ENCODE data around the gene GOLPH3. TPM values are rescaled to one million over a fixed set of nuclear protein-coding genes. Genes with fewer than 3 reads are reported as not detected.

GOLPH3 gene
- total and polyA plus RNA-seq, 2 experiments from 2014 or later = 68.5 to 96.1 TPM

DNA sequence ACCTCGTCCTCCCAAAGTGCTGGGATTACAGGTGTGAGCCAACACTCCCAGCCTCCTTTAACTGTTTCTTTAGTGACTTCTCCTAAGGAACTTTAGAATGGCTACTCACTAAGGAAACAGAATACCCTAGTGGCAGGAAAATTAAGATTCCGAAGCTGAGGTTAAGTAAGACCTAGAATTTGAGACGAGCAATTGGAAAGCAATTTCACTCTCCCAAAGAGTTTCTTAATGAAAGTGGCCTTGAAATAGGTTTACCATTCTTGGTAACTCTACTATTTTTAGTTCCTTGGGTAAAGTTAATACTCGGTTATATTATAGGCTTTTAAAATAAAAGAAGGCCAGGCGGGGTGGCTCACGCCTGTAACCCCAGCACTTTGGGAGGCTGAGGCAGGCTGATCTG lies 22.9 kb upstream of the GOLPH3 start:
- H3K27ac Mint-ChIP-seq = no peak overlapping the region

More for the DNA sequence above, 22.9 kb upstream of the GOLPH3 start:
- H2AFZ ChIP-seq = no peak overlapping the region
- H4K20me1 ChIP-seq (replicated peaks; ENCODE audit: insufficient read depth) = no peaks in the 10 kb centered on the region
- no peak overlapping the region for H3K27ac ChIP-seq (ENCODE audit: low read depth)
- H3K36me3 ChIP-seq (ENCODE audit: insufficient read depth) = no peaks in the 10 kb centered on the region
- no peaks in the 10 kb centered on the region; the same call in 2 of the 3 replicates for H3K4me1 Mint-ChIP-seq
- no peaks in the 10 kb centered on the region for H3K36me3 Mint-ChIP-seq (ENCODE audit: low read depth)
- H3K4me1 ChIP-seq (ENCODE audit: insufficient read depth) = no peaks in the 10 kb centered on the region
- peak; percentile 43 for DNase-seq (ENCODE audit: low spot score)
- no peaks in the 10 kb centered on the region for H3K27me3 ChIP-seq (ENCODE audit: insufficient read depth)
- no peaks in the 10 kb centered on the region for H3F3A ChIP-seq (replicated peaks; ENCODE audit: low read depth)
- no peak overlapping the region for H3K4me2 ChIP-seq
- H3K9me2 ChIP-seq (ENCODE audit: insufficient read depth) = no peaks in the 10 kb centered on the region
- no peak for TF ChIP-seq ZNF114 (CRISPR knock-in tag; IDR thresholded peaks at IDR 0.05)
- TF ChIP-seq EZH2 (IDR thresholded peaks at IDR 0.05; ENCODE audit: low read depth, unreplicated experiment) = no peak
- TF ChIP-seq EZH2phosphoT487 (IDR thresholded peaks at IDR 0.05; ENCODE audit: unreplicated experiment) = no peak
- TF ChIP-seq, protein P1, sequence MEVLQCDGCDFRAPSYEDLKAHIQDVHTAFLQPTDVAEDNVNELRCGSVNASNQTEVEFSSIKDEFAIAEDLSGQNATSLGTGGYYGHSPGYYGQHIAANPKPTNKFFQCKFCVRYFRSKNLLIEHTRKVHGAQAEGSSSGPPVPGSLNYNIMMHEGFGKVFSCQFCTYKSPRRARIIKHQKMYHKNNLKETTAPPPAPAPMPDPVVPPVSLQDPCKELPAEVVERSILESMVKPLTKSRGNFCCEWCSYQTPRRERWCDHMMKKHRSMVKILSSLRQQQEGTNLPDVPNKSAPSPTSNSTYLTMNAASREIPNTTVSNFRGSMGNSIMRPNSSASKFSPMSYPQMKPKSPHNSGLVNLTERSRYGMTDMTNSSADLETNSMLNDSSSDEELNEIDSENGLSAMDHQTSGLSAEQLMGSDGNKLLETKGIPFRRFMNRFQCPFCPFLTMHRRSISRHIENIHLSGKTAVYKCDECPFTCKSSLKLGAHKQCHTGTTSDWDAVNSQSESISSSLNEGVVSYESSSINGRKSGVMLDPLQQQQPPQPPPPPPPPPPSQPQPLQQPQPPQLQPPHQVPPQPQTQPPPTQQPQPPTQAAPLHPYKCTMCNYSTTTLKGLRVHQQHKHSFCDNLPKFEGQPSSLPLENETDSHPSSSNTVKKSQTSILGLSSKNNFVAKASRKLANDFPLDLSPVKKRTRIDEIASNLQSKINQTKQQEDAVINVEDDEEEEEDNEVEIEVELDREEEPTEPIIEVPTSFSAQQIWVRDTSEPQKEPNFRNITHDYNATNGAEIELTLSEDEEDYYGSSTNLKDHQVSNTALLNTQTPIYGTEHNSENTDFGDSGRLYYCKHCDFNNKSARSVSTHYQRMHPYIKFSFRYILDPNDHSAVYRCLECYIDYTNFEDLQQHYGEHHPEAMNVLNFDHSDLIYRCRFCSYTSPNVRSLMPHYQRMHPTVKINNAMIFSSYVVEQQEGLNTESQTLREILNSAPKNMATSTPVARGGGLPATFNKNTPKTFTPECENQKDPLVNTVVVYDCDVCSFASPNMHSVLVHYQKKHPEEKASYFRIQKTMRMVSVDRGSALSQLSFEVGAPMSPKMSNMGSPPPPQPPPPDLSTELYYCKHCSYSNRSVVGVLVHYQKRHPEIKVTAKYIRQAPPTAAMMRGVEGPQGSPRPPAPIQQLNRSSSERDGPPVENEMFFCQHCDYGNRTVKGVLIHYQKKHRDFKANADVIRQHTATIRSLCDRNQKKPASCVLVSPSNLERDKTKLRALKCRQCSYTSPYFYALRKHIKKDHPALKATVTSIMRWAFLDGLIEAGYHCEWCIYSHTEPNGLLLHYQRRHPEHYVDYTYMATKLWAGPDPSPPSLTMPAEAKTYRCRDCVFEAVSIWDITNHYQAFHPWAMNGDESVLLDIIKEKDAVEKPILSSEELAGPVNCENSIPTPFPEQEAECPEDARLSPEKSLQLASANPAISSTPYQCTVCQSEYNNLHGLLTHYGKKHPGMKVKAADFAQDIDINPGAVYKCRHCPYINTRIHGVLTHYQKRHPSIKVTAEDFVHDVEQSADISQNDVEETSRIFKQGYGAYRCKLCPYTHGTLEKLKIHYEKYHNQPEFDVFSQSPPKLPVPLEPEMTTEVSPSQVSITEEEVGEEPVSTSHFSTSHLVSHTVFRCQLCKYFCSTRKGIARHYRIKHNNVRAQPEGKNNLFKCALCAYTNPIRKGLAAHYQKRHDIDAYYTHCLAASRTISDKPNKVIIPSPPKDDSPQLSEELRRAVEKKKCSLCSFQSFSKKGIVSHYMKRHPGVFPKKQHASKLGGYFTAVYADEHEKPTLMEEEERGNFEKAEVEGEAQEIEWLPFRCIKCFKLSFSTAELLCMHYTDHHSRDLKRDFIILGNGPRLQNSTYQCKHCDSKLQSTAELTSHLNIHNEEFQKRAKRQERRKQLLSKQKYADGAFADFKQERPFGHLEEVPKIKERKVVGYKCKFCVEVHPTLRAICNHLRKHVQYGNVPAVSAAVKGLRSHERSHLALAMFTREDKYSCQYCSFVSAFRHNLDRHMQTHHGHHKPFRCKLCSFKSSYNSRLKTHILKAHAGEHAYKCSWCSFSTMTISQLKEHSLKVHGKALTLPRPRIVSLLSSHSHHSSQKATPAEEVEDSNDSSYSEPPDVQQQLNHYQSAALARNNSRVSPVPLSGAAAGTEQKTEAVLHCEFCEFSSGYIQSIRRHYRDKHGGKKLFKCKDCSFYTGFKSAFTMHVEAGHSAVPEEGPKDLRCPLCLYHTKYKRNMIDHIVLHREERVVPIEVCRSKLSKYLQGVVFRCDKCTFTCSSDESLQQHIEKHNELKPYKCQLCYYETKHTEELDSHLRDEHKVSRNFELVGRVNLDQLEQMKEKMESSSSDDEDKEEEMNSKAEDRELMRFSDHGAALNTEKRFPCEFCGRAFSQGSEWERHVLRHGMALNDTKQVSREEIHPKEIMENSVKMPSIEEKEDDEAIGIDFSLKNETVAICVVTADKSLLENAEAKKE (CRISPR knock-in tag; IDR thresholded peaks at IDR 0.05) = no peak
- TF ChIP-seq, protein P2, sequence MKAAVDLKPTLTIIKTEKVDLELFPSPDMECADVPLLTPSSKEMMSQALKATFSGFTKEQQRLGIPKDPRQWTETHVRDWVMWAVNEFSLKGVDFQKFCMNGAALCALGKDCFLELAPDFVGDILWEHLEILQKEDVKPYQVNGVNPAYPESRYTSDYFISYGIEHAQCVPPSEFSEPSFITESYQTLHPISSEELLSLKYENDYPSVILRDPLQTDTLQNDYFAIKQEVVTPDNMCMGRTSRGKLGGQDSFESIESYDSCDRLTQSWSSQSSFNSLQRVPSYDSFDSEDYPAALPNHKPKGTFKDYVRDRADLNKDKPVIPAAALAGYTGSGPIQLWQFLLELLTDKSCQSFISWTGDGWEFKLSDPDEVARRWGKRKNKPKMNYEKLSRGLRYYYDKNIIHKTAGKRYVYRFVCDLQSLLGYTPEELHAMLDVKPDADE (IDR thresholded peaks at IDR 0.05) = no peak
- no peak for TF ChIP-seq POLR2AphosphoS5 (IDR thresholded peaks at IDR 0.05; ENCODE audit: low read depth)
- TF ChIP-seq JUNB (IDR thresholded peaks at IDR 0.05; ENCODE audit: unreplicated experiment) = no peak
- TF ChIP-seq ZNF331 (CRISPR knock-in tag; IDR thresholded peaks at IDR 0.05; ENCODE audit: low read depth) = no peak
- TF ChIP-seq STAT1 (IDR thresholded peaks at IDR 0.05; ENCODE audit: unreplicated experiment) = no peak
- TF ChIP-seq, protein P3, sequence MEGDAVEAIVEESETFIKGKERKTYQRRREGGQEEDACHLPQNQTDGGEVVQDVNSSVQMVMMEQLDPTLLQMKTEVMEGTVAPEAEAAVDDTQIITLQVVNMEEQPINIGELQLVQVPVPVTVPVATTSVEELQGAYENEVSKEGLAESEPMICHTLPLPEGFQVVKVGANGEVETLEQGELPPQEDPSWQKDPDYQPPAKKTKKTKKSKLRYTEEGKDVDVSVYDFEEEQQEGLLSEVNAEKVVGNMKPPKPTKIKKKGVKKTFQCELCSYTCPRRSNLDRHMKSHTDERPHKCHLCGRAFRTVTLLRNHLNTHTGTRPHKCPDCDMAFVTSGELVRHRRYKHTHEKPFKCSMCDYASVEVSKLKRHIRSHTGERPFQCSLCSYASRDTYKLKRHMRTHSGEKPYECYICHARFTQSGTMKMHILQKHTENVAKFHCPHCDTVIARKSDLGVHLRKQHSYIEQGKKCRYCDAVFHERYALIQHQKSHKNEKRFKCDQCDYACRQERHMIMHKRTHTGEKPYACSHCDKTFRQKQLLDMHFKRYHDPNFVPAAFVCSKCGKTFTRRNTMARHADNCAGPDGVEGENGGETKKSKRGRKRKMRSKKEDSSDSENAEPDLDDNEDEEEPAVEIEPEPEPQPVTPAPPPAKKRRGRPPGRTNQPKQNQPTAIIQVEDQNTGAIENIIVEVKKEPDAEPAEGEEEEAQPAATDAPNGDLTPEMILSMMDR (conservative IDR thresholded peaks at IDR 0.05; ENCODE audit: low read depth in 2 of 2) = no peak
- TF ChIP-seq, protein P4, sequence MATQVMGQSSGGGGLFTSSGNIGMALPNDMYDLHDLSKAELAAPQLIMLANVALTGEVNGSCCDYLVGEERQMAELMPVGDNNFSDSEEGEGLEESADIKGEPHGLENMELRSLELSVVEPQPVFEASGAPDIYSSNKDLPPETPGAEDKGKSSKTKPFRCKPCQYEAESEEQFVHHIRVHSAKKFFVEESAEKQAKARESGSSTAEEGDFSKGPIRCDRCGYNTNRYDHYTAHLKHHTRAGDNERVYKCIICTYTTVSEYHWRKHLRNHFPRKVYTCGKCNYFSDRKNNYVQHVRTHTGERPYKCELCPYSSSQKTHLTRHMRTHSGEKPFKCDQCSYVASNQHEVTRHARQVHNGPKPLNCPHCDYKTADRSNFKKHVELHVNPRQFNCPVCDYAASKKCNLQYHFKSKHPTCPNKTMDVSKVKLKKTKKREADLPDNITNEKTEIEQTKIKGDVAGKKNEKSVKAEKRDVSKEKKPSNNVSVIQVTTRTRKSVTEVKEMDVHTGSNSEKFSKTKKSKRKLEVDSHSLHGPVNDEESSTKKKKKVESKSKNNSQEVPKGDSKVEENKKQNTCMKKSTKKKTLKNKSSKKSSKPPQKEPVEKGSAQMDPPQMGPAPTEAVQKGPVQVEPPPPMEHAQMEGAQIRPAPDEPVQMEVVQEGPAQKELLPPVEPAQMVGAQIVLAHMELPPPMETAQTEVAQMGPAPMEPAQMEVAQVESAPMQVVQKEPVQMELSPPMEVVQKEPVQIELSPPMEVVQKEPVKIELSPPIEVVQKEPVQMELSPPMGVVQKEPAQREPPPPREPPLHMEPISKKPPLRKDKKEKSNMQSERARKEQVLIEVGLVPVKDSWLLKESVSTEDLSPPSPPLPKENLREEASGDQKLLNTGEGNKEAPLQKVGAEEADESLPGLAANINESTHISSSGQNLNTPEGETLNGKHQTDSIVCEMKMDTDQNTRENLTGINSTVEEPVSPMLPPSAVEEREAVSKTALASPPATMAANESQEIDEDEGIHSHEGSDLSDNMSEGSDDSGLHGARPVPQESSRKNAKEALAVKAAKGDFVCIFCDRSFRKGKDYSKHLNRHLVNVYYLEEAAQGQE (IDR thresholded peaks at IDR 0.05; ENCODE audit: unreplicated experiment) = no peak
- no peak for TF ChIP-seq NANOG (IDR thresholded peaks at IDR 0.05; ENCODE audit: borderline replicate concordance)
- no peak for TF ChIP-seq CREB1 (CRISPR knock-in tag; IDR thresholded peaks at IDR 0.05; ENCODE audit: low read depth)
- H3K4me3 Mint-ChIP-seq = no peak overlapping the region
- H3K79me2 ChIP-seq (replicated peaks; ENCODE audit: insufficient read depth) = no peaks in the 10 kb centered on the region
- peaks cover 6% of the 10 kb centered on the region for H3K27me3 Mint-ChIP-seq (ENCODE audit: insufficient read depth, low read depth, poor library complexity)
- ATAC-seq = peak; percentile 27; the same call in 1 of the 3 replicates
- H3K4me3 ChIP-seq = no peak overlapping the region
- no peaks in the 10 kb centered on the region; the same call in 2 of the 3 replicates for H3K9me3 Mint-ChIP-seq

All from GM23338 (cell line).